ENCODE data around the gene GRIK1.

GRCh38 chr21:29810871-29811270, 128.9 kb downstream of the GRIK1 start:
- TF ChIP-seq CTCF (conservative IDR thresholded peaks at IDR 0.05; ENCODE audit: low read length) = no peak
- TF ChIP-seq EZH2phosphoT487 (IDR thresholded peaks at IDR 0.05; ENCODE audit: borderline replicate concordance) = no peak

All from Loucy (cell line).